ENCODE data around the gene CETP.
A peak's percentile ranks its signal among the peaks of the same experiment; 100 is the strongest.
"Not testable (repeated sequence)": the region's sequence is repeated elsewhere in the genome, so short reads cannot be mapped to it uniquely, and the experiment has no call there.

CETP gene

GRCh38 chr16:56961851-56962281 lies at the start of gene CETP:
CETP (plus strand) TSS chr16:56961950; CDS start chr16:56961980, 30 bp downstream.
- DNase-seq, result no peak

- DNase-seq, result no peak
Observed at GRCh38 chr16:56912746-56913708, 48.7 kb upstream of the CETP start.

GRCh38 chr16:56914896-56915295 lies 46.9 kb upstream of the CETP start:
- DNase-seq, result no peak

GRCh38 chr16:56915336-56916119 lies 46.2 kb upstream of the CETP start:
- no peak for DNase-seq

GRCh38 chr16:56916571-56917403 lies 45.0 kb upstream of the CETP start:
- DNase-seq, result no peak

- no peak for DNase-seq
Observed at GRCh38 chr16:56918467-56919012, 43.2 kb upstream of the CETP start.

- DNase-seq, result no peak
Observed at GRCh38 chr16:56919099-56919800, 42.5 kb upstream of the CETP start.

- DNase-seq, result no peak
Observed at GRCh38 chr16:56921571-56921970, 40.2 kb upstream of the CETP start.

- no peak for DNase-seq
Observed at GRCh38 chr16:56923481-56924091, 38.2 kb upstream of the CETP start.

- no peak for DNase-seq
Observed at GRCh38 chr16:56927471-56927870, 34.3 kb upstream of the CETP start.

- no peak for DNase-seq
Observed at GRCh38 chr16:56929639-56930038, 32.1 kb upstream of the CETP start.

GRCh38 chr16:56930486-56931270 lies 31.1 kb upstream of the CETP start:
- no peak for DNase-seq

- no peak for DNase-seq
Observed at GRCh38 chr16:56931271-56931891, 30.4 kb upstream of the CETP start.

- DNase-seq, result peak; percentile 98 to 99
Observed at GRCh38 chr16:56931892-56932720, 29.6 kb upstream of the CETP start, which contains the start of gene HERPUD1. HERPUD1 (plus strand) TSS chr16:56932142; CDS start chr16:56932245, 103 bp downstream.

GRCh38 chr16:56932721-56933619 lies 28.8 kb upstream of the CETP start:
- DNase-seq, result no peak

GRCh38 chr16:56933828-56934598 lies 27.7 kb upstream of the CETP start:
- no peak for DNase-seq

GRCh38 chr16:56934599-56935145 lies 27.1 kb upstream of the CETP start:
- DNase-seq, result not testable (repeated sequence)

All from activated CD4-positive, alpha-beta T cell treated with anti-CD3 and anti-CD28 coated beads, Interleukin-2, amount 50 U/mL, for 4 hours (primary cell).